Measurements from ENCODE around the gene CLASP2.

The CLASP2 gene

GRCh38 chr3:33578325-33579177, 139.5 kb downstream of the CLASP2 start:
- no peak overlapping the region for H3K27ac ChIP-seq (ENCODE audit: low read depth, low read length)
- H3K79me2 ChIP-seq (ENCODE audit: insufficient read depth, low read length): no peaks in the 10 kb centered on the region
- no peaks in the 10 kb centered on the region for H3K9me3 ChIP-seq (ENCODE audit: insufficient read depth, low read length)
- H3F3A ChIP-seq (ENCODE audit: insufficient read depth): no peaks in the 10 kb centered on the region
- H4K20me1 ChIP-seq (ENCODE audit: low read depth, low read length): no peaks in the 10 kb centered on the region
- no peaks in the 10 kb centered on the region for H3K9me2 ChIP-seq (replicated peaks; ENCODE audit: insufficient read depth, low read length)
- TF ChIP-seq CTCF (IDR thresholded peaks at IDR 0.05; ENCODE audit: insufficient read depth, low read length, poor library complexity, severe bottlenecking) (no peak), EZH2phosphoT487 (conservative IDR thresholded peaks at IDR 0.05; ENCODE audit: low read length) (no peak)
- peaks cover 11% of the 10 kb centered on the region; the same call in 1 of the 2 replicates for H3K36me3 ChIP-seq (ENCODE audit: low read length)
- no peaks in the 10 kb centered on the region for H3K27me3 ChIP-seq (ENCODE audit: low read length)
- H2AFZ ChIP-seq (ENCODE audit: low read depth, low read length, severe bottlenecking): no peak overlapping the region
- no peak overlapping the region for H3K9ac ChIP-seq (ENCODE audit: low read length)
- H3K4me2 ChIP-seq (ENCODE audit: low read depth, low read length, poor library complexity, severe bottlenecking): no peak overlapping the region
- no peak overlapping the region for H3K4me3 ChIP-seq (ENCODE audit: insufficient read depth, low read length, poor library complexity, severe bottlenecking)

GRCh38 chr3:33577588-33577987, 140.5 kb downstream of the CLASP2 start:
- H3K9me3 ChIP-seq (ENCODE audit: insufficient read depth, low read length): no peaks in the 10 kb centered on the region
- peaks cover 11% of the 10 kb centered on the region; the same call in 1 of the 2 replicates for H3K36me3 ChIP-seq (ENCODE audit: low read length)
- H3K9ac ChIP-seq (ENCODE audit: low read length): no peak overlapping the region
- H3K4me3 ChIP-seq (ENCODE audit: insufficient read depth, low read length, poor library complexity, severe bottlenecking): no peak overlapping the region
- H2AFZ ChIP-seq (ENCODE audit: low read depth, low read length, severe bottlenecking): no peak overlapping the region
- no peaks in the 10 kb centered on the region for H3F3A ChIP-seq (ENCODE audit: insufficient read depth)
- H3K27ac ChIP-seq (ENCODE audit: low read depth, low read length): no peak overlapping the region
- H3K79me2 ChIP-seq (ENCODE audit: insufficient read depth, low read length): no peaks in the 10 kb centered on the region
- H4K20me1 ChIP-seq (ENCODE audit: low read depth, low read length): no peaks in the 10 kb centered on the region
- no peaks in the 10 kb centered on the region for H3K27me3 ChIP-seq (ENCODE audit: low read length)
- TF ChIP-seq CTCF (IDR thresholded peaks at IDR 0.05; ENCODE audit: insufficient read depth, low read length, poor library complexity, severe bottlenecking): no peak
- H3K9me2 ChIP-seq (replicated peaks; ENCODE audit: insufficient read depth, low read length): no peaks in the 10 kb centered on the region
- H3K4me2 ChIP-seq (ENCODE audit: low read depth, low read length, poor library complexity, severe bottlenecking): no peak overlapping the region

GRCh38 chr3:33577173-33577572, 140.9 kb downstream of the CLASP2 start:
- no peaks in the 10 kb centered on the region for H3K27me3 ChIP-seq (ENCODE audit: low read length)
- no peak overlapping the region for H2AFZ ChIP-seq (ENCODE audit: low read depth, low read length, severe bottlenecking)
- H3K9ac ChIP-seq (ENCODE audit: low read length): no peak overlapping the region
- TF ChIP-seq CTCF (IDR thresholded peaks at IDR 0.05; ENCODE audit: insufficient read depth, low read length, poor library complexity, severe bottlenecking): no peak
- H3K9me3 ChIP-seq (ENCODE audit: insufficient read depth, low read length): no peaks in the 10 kb centered on the region
- no peaks in the 10 kb centered on the region for H3F3A ChIP-seq (ENCODE audit: insufficient read depth)
- H3K4me3 ChIP-seq (ENCODE audit: insufficient read depth, low read length, poor library complexity, severe bottlenecking): no peak overlapping the region
- H3K9me2 ChIP-seq (replicated peaks; ENCODE audit: insufficient read depth, low read length): no peaks in the 10 kb centered on the region
- H4K20me1 ChIP-seq (ENCODE audit: low read depth, low read length): no peaks in the 10 kb centered on the region
- H3K27ac ChIP-seq (ENCODE audit: low read depth, low read length): no peak overlapping the region
- H3K79me2 ChIP-seq (ENCODE audit: insufficient read depth, low read length): no peaks in the 10 kb centered on the region
- H3K4me2 ChIP-seq (ENCODE audit: low read depth, low read length, poor library complexity, severe bottlenecking): no peak overlapping the region
- H3K36me3 ChIP-seq (ENCODE audit: low read length): peaks cover 13% of the 10 kb centered on the region; the same call in 1 of the 2 replicates

All from SU-DHL-6 (cell line).